GM12872 (cell line): ENCODE measurements around the gene TSG101.

Experiments used
- TF ChIP-seq, protein P1 (sequence below): IDR thresholded peaks from 3 replicates; pipeline ENCODE4 v1.5.1; 2011; ENCODE audit warnings: low read depth, mild to moderate bottlenecking, low read length, moderate library complexity; ENCODE audit not compliant: insufficient read depth

Gene TSG101

DNA sequence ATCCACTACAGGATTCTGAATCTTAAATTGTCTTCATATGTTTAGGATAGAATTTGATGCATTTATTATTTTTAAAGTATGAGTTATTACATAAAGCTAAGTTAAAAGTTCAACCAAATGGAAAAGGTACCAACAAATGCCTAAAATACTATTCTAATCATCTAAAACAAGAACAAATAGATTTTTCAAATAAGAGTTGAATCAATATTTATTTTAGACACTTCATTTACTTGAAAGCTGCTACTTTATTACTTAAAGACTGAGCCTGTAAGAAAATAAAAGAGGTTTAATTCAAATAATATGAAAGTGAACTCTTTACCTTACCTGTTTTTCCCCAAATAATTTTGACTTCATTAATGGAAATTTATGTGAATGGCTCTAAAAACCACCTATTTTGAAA lies 54.2 kb downstream of the TSG101 start:
- TF ChIP-seq, protein P1, sequence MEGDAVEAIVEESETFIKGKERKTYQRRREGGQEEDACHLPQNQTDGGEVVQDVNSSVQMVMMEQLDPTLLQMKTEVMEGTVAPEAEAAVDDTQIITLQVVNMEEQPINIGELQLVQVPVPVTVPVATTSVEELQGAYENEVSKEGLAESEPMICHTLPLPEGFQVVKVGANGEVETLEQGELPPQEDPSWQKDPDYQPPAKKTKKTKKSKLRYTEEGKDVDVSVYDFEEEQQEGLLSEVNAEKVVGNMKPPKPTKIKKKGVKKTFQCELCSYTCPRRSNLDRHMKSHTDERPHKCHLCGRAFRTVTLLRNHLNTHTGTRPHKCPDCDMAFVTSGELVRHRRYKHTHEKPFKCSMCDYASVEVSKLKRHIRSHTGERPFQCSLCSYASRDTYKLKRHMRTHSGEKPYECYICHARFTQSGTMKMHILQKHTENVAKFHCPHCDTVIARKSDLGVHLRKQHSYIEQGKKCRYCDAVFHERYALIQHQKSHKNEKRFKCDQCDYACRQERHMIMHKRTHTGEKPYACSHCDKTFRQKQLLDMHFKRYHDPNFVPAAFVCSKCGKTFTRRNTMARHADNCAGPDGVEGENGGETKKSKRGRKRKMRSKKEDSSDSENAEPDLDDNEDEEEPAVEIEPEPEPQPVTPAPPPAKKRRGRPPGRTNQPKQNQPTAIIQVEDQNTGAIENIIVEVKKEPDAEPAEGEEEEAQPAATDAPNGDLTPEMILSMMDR = no peak

DNA sequence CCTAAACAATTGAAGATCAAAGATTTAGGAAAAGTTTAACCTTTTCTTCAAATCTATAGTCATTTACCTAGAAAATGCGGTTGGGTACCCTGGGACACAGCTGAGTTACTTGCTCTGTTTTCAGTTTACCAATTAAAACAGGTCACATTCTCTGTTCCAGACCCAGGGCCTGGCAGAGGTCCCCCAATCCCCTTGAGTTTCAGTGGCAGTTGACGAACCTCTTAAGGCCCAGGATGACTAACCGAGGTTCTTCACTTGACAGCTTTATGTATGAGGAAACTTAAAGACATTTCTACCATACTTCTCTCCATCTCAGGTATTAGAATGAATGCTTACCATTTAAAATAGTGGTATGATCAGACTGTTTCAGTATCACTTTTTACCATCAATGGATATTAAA lies 54.7 kb downstream of the TSG101 start:
- TF ChIP-seq, protein P1 = no peak

GRCh38 chr11:18468961-18469360 lies 57.8 kb downstream of the TSG101 start:
- TF ChIP-seq, protein P1 = no peak

DNA sequence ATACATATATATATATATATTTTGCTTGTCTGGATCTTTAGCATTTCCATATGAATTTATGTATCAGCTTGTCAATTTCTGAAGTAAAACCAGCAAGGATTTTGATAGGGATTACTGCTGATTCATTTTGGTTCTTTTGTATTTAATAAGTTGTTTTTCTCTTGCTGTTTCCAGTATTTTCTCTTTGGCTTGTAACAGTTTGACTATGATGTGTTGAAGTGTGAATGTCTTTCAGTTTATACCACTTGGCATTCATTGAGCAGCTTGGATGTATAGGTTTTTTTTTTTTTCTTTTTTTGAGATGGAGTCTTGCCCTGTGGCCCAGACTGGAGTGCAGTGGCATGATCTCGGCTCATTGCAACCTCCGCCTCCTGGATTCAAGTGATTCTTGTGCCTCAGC lies 58.7 kb downstream of the TSG101 start:
- TF ChIP-seq, protein P1 = no peak

GRCh38 chr11:18466402-18466801 lies 60.3 kb downstream of the TSG101 start:
- TF ChIP-seq, protein P1 = no peak

GRCh38 chr11:18463439-18463838 lies 63.3 kb downstream of the TSG101 start:
- TF ChIP-seq, protein P1 = no peak

- TF ChIP-seq, protein P1 = no peak
Measured at GRCh38 chr11:18461909-18462308, 64.8 kb downstream of the TSG101 start.

- TF ChIP-seq, protein P1 = no peak
Measured at GRCh38 chr11:18459634-18460033, 67.1 kb downstream of the TSG101 start.
